ENCODE measurements around the gene SEC24B. TPM values are rescaled to one million over a fixed set of nuclear protein-coding genes. Genes with fewer than 3 reads are reported as not detected.

The SEC24B gene
- total RNA-seq, 2 experiments from 2014 or later: 24.7 to 25.2 TPM

GRCh38 chr4:109465069-109465468 lies 31.5 kb downstream of the SEC24B start:
- Mint-ChIP-seq H3K36me3 (peaks cover 35% of the 10 kb centered on the region), H3K4me3 (no peak overlapping the region)

GRCh38 chr4:109469915-109470314 lies 36.3 kb downstream of the SEC24B start:
- no peak overlapping the region for H3K27ac Mint-ChIP-seq
- CTCF ChIA-PET: interaction anchor here (1.4 kb wide), 1 partner anchor 39 kb away, joined by 3 read pairs; no protein-coding TSS in a partner anchor
- no peak for DNase-seq

More at GRCh38 chr4:109465069-109465468, 31.5 kb downstream of the SEC24B start:
- H3K27ac Mint-ChIP-seq: no peak overlapping the region
- POLR2A ChIA-PET: no interaction called here
- CTCF ChIA-PET: interaction anchor here (0.7 kb wide), 1 partner anchor 32 kb away, joined by 3 read pairs; the partner anchor contains the start of gene SEC24B
- H3K9me3 Mint-ChIP-seq: no peaks in the 10 kb centered on the region
- intact Hi-C loops (cut with micrococcal nuclease): no loop called here
- peaks cover 25% of the 10 kb centered on the region for H3K4me1 Mint-ChIP-seq (ENCODE audit: low read depth)
- no peak for DNase-seq
- H3K27me3 Mint-ChIP-seq: no peaks in the 10 kb centered on the region

GRCh38 chr4:109472343-109472761 lies 38.7 kb downstream of the SEC24B start:
- ChIA-PET POLR2A (no interaction called here), CTCF (interaction anchor here (1.4 kb wide), 1 partner anchor 34 kb away, joined by 3 read pairs; no protein-coding TSS in a partner anchor)
- H3K9me3 Mint-ChIP-seq: no peaks in the 10 kb centered on the region
- no peak for DNase-seq
- peaks cover 22% of the 10 kb centered on the region for H3K36me3 Mint-ChIP-seq
- intact Hi-C loops (cut with micrococcal nuclease): loop anchor here (2.0 kb wide), 1 partner anchor 34 kb away; no protein-coding TSS in a partner anchor
- H3K27ac Mint-ChIP-seq: no peak overlapping the region
- H3K27me3 Mint-ChIP-seq: no peaks in the 10 kb centered on the region
- H3K4me3 Mint-ChIP-seq: no peak overlapping the region
- peaks cover 57% of the 10 kb centered on the region for H3K4me1 Mint-ChIP-seq (ENCODE audit: low read depth)

More at GRCh38 chr4:109469915-109470314, 36.3 kb downstream of the SEC24B start:
- intact Hi-C loops (cut with micrococcal nuclease): loop anchor here (1.0 kb wide), 1 partner anchor 13 kb away; no protein-coding TSS in a partner anchor
- POLR2A ChIA-PET: no interaction called here
- Mint-ChIP-seq H3K27me3 (no peaks in the 10 kb centered on the region), H3K4me3 (no peak overlapping the region), H3K9me3 (no peaks in the 10 kb centered on the region), H3K36me3 (peaks cover 24% of the 10 kb centered on the region), H3K4me1 (ENCODE audit: low read depth) (peaks cover 52% of the 10 kb centered on the region)

DNA sequence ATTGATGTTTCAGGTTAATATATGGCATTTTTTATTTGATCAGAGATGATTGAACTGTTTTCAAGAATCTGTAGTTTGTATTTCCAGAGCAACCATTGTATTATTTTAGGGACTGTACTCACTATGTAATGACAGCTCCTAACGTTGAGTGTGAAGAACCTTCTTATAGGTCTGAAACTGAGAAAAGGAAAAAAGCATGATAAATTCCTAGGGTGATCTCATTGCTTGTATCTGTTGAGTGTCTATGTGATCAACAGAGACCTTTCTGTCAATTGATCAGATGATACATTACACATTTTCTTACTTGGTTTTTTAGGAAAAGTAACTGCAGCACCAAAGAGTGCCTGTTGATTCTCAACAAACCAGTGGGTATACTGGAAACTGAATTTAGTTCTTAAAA lies 40.2 kb downstream of the SEC24B start:
- DNase-seq: no peak
- peaks cover 53% of the 10 kb centered on the region for H3K4me1 Mint-ChIP-seq (ENCODE audit: low read depth)
- H3K9me3 Mint-ChIP-seq: no peaks in the 10 kb centered on the region
- intact Hi-C loops (cut with micrococcal nuclease): loop anchor here (2.0 kb wide), 1 partner anchor 35 kb away; no protein-coding TSS in a partner anchor
- H3K27ac Mint-ChIP-seq: no peak overlapping the region
- no peak overlapping the region for H3K4me3 Mint-ChIP-seq
- H3K27me3 Mint-ChIP-seq: no peaks in the 10 kb centered on the region
- ChIA-PET POLR2A (interaction anchor here (1.3 kb wide), 1 partner anchor 86 kb away, joined by 4 read pairs; the partner anchor contains the start of gene MCUB), CTCF (interaction anchor here (1.4 kb wide), 1 partner anchor 36 kb away, joined by 3 read pairs; no protein-coding TSS in a partner anchor)
- H3K36me3 Mint-ChIP-seq: peaks cover 16% of the 10 kb centered on the region

DNA sequence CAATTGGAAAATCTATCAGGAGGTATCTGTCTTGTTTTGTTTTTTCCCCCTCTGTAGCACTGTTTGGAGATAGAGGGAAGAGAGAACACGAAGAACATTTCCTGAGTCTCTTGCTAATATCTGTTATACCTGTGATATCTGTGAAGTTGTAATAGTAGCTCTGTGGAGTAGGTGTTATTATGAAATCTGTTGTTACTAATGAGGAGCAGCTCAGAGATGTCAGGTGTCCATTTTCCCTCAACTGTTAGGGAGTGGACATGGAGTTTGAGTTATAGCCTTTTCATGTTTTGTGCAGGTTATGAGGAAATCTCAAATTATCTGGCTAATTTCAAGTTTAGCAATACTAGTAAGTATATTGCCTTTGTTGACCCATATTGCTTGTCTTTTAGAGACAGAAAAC lies 52.4 kb downstream of the SEC24B start:
- DNase-seq: no peak
- Mint-ChIP-seq H3K4me3 (no peak overlapping the region), H3K36me3 (peaks cover 30% of the 10 kb centered on the region), H3K4me1 (ENCODE audit: low read depth) (peaks cover 3% of the 10 kb centered on the region), H3K9me3 (no peaks in the 10 kb centered on the region), H3K27ac (no peak overlapping the region), H3K27me3 (no peaks in the 10 kb centered on the region)
- CTCF ChIA-PET: interaction anchor here (1.2 kb wide), 1 partner anchor 9 kb away, joined by 3 read pairs; no protein-coding TSS in a partner anchor
- POLR2A ChIA-PET: interaction anchor here (0.6 kb wide), 1 partner anchor 41 kb away, joined by 3 read pairs; no protein-coding TSS in a partner anchor
- intact Hi-C loops (cut with micrococcal nuclease): no loop called here

DNA sequence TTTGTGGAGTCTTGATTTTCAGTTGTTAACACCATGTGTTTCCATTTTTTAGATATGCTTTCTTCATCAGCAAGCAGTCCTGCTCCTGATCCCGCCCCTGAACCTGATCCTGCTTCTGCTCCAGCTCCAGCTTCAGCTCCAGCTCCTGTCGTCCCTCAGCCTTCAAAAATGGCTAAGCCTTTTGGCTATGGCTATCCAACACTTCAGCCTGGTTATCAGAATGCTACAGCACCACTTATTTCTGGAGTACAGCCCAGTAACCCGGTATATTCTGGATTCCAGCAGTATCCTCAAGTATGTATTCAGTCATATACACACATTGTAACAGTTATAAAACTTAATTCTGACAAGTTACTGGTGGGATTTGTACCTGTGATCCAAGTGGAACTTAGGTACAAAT lies 60.9 kb downstream of the SEC24B start:
- CTCF ChIA-PET: no interaction called here
- H3K9me3 Mint-ChIP-seq: no peaks in the 10 kb centered on the region
- no peak for DNase-seq
- POLR2A ChIA-PET: no interaction called here
- no peak overlapping the region for H3K4me3 Mint-ChIP-seq
- peaks cover 3% of the 10 kb centered on the region for H3K4me1 Mint-ChIP-seq (ENCODE audit: low read depth)
- intact Hi-C loops (cut with micrococcal nuclease): no loop called here
- H3K27ac Mint-ChIP-seq: no peak overlapping the region
- H3K36me3 Mint-ChIP-seq: peaks cover 34% of the 10 kb centered on the region
- no peaks in the 10 kb centered on the region for H3K27me3 Mint-ChIP-seq

DNA sequence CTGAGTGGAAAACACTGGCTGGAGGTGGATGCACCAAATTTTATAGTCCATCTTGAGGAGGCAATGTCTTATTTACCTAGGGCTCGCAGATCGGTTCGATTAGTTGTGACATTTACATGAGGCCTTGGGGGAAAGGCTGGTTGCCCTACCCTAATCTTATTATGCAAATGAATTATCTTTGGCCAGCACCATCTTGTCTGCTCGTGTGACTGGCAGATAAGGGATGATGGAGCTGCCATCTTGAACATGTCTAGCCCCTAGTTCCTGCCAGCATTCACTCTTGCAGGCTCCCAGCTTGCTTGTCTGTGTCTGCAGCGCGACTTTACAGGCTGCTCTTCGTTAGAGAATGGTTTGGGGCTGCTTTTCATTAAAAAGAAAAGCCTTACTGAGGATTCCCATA lies 61.9 kb downstream of the SEC24B start:
- Mint-ChIP-seq H3K27me3 (no peaks in the 10 kb centered on the region), H3K9me3 (no peaks in the 10 kb centered on the region), H3K4me3 (no peak overlapping the region), H3K4me1 (ENCODE audit: low read depth) (peaks cover 3% of the 10 kb centered on the region), H3K36me3 (peaks cover 34% of the 10 kb centered on the region), H3K27ac (no peak overlapping the region)
- POLR2A ChIA-PET: no interaction called here
- intact Hi-C loops (cut with micrococcal nuclease): no loop called here
- CTCF ChIA-PET: no interaction called here
- no peak for DNase-seq

- ChIA-PET CTCF (no interaction called here), POLR2A (no interaction called here)
- intact Hi-C loops (cut with micrococcal nuclease): no loop called here
- Mint-ChIP-seq H3K4me3 (no peak overlapping the region), H3K27me3 (no peaks in the 10 kb centered on the region), H3K36me3 (peaks cover 35% of the 10 kb centered on the region), H3K27ac (no peak overlapping the region), H3K4me1 (ENCODE audit: low read depth) (peaks cover 3% of the 10 kb centered on the region), H3K9me3 (no peaks in the 10 kb centered on the region)
- no peak for DNase-seq
Observed at GRCh38 chr4:109496875-109497274, 63.3 kb downstream of the SEC24B start.

DNA sequence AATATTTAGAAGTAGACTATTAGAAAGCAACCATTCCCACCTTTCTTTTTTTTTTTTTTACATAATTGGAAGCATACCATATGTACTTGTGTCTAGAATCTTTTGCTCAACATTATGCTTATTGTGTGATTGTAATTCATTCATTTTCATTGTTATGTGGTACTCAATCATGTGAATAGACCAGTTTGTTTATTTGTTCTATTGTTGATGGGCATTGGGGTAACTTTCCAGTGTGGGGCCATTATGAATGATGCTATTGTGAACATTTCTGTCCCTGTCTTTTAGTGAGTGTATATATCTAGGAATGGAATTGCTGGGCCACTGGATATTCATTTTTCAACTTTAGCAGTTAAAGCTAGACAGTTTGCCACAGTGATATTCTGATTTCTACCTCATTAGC lies 63.9 kb downstream of the SEC24B start:
- peaks cover 3% of the 10 kb centered on the region for H3K4me1 Mint-ChIP-seq (ENCODE audit: low read depth)
- CTCF ChIA-PET: interaction anchor here (2.1 kb wide), 1 partner anchor 64 kb away, joined by 11 read pairs; the partner anchor contains the start of gene SEC24B
- H3K36me3 Mint-ChIP-seq: peaks cover 33% of the 10 kb centered on the region
- DNase-seq: no peak
- POLR2A ChIA-PET: no interaction called here
- intact Hi-C loops (cut with micrococcal nuclease): no loop called here
- H3K27me3 Mint-ChIP-seq: no peaks in the 10 kb centered on the region
- no peak overlapping the region for H3K4me3 Mint-ChIP-seq
- no peak overlapping the region for H3K27ac Mint-ChIP-seq
- H3K9me3 Mint-ChIP-seq: no peaks in the 10 kb centered on the region

DNA sequence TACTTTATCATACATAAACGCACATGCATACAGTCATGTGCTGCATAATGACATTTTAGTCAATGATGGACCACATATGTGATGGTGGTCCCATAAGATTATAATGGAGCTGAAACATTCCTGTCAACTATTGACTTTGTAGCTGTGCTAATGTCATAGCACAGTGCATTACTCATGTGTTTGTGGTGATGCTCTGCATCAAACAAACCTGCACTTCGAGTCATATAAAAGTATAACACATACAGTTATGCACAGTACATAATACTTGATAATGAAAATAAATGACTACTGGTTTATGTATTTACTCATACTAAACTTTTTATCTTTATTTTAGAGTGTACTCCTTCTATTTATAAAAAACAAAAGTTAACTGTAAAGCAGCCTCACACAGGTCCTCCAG lies 65.9 kb downstream of the SEC24B start:
- peaks cover 38% of the 10 kb centered on the region for H3K36me3 Mint-ChIP-seq
- H3K4me3 Mint-ChIP-seq: no peak overlapping the region
- no peaks in the 10 kb centered on the region for H3K27me3 Mint-ChIP-seq
- no peak for DNase-seq
- POLR2A ChIA-PET: no interaction called here
- CTCF ChIA-PET: interaction anchor here (2.1 kb wide), 1 partner anchor 66 kb away, joined by 11 read pairs; the partner anchor contains the start of gene SEC24B
- H3K27ac Mint-ChIP-seq: no peak overlapping the region
- H3K9me3 Mint-ChIP-seq: no peaks in the 10 kb centered on the region
- intact Hi-C loops (cut with micrococcal nuclease): no loop called here
- peaks cover 3% of the 10 kb centered on the region for H3K4me1 Mint-ChIP-seq (ENCODE audit: low read depth)

- DNase-seq: no peak
- H3K4me3 Mint-ChIP-seq: no peak overlapping the region
- peaks cover 32% of the 10 kb centered on the region for H3K36me3 Mint-ChIP-seq
- intact Hi-C loops (cut with micrococcal nuclease): no loop called here
- ChIA-PET CTCF (no interaction called here), POLR2A (no interaction called here)
- no peak overlapping the region for H3K27ac Mint-ChIP-seq
- no peaks in the 10 kb centered on the region for H3K4me1 Mint-ChIP-seq (ENCODE audit: low read depth)
- no peaks in the 10 kb centered on the region for H3K27me3 Mint-ChIP-seq
- H3K9me3 Mint-ChIP-seq: no peaks in the 10 kb centered on the region
Observed at GRCh38 chr4:109506890-109507289, 73.3 kb downstream of the SEC24B start.

- intact Hi-C loops (cut with micrococcal nuclease): no loop called here
- DNase-seq: no peak
- H3K27ac Mint-ChIP-seq: no peak overlapping the region
- no peak overlapping the region for H3K4me3 Mint-ChIP-seq
- no peaks in the 10 kb centered on the region for H3K9me3 Mint-ChIP-seq
- no peaks in the 10 kb centered on the region for H3K27me3 Mint-ChIP-seq
- peaks cover 30% of the 10 kb centered on the region for H3K36me3 Mint-ChIP-seq
- ChIA-PET POLR2A (no interaction called here), CTCF (no interaction called here)
- H3K4me1 Mint-ChIP-seq (ENCODE audit: low read depth): no peaks in the 10 kb centered on the region
Observed at GRCh38 chr4:109510687-109511086, 77.1 kb downstream of the SEC24B start.

- DNase-seq: no peak
- intact Hi-C loops (cut with micrococcal nuclease): no loop called here
- Mint-ChIP-seq H3K27ac (no peak overlapping the region), H3K27me3 (no peaks in the 10 kb centered on the region), H3K36me3 (peaks cover 28% of the 10 kb centered on the region), H3K4me1 (ENCODE audit: low read depth) (no peaks in the 10 kb centered on the region), H3K4me3 (no peak overlapping the region), H3K9me3 (no peaks in the 10 kb centered on the region)
- ChIA-PET POLR2A (no interaction called here), CTCF (no interaction called here)
Observed at GRCh38 chr4:109511414-109511813, 77.8 kb downstream of the SEC24B start.

Measured in activated CD4-positive, alpha-beta memory T cell treated with anti-CD3 and anti-CD28 coated beads for 36 hours (primary cell).